ENCODE results near the gene FAM186B. TPM values are rescaled to one million over a fixed set of nuclear protein-coding genes. Genes with fewer than 3 reads are reported as not detected.

FAM186B gene
- polyA plus RNA-seq, 3 donors: not detected

GRCh38 chr12:49548481-49548821, 57.0 kb downstream of the FAM186B start:
- Mint-ChIP-seq H3K36me3 (peaks cover 0 to 7% of the 10 kb centered on the region in 2 donors), H3K4me3 (peak overlapping the region; percentile 70 to 92), H3K27me3 (ENCODE audit: low read depth in 3 of 3) (peaks cover 65 to 82% (median 67%) of the 10 kb centered on the region in 3 donors), H3K27ac (no peak overlapping the region), H3K9me3 (peaks cover 0 to 4% (median 1%) of the 10 kb centered on the region in 7 donors), H3K4me1 (peaks cover 12% of the 10 kb centered on the region)
- TF ChIP-seq, protein P1, sequence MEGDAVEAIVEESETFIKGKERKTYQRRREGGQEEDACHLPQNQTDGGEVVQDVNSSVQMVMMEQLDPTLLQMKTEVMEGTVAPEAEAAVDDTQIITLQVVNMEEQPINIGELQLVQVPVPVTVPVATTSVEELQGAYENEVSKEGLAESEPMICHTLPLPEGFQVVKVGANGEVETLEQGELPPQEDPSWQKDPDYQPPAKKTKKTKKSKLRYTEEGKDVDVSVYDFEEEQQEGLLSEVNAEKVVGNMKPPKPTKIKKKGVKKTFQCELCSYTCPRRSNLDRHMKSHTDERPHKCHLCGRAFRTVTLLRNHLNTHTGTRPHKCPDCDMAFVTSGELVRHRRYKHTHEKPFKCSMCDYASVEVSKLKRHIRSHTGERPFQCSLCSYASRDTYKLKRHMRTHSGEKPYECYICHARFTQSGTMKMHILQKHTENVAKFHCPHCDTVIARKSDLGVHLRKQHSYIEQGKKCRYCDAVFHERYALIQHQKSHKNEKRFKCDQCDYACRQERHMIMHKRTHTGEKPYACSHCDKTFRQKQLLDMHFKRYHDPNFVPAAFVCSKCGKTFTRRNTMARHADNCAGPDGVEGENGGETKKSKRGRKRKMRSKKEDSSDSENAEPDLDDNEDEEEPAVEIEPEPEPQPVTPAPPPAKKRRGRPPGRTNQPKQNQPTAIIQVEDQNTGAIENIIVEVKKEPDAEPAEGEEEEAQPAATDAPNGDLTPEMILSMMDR (IDR thresholded peaks at IDR 0.05): no peak
- no peaks in the 10 kb centered on the region for H3K9me3 ChIP-seq (replicated peaks in 1 of 2; ENCODE audit: control insufficient read depth in 1 of 2, insufficient read depth in 1 of 2, low read length in 2 of 2)
- H3K36me3 ChIP-seq (replicated peaks in 1 of 2; ENCODE audit: control insufficient read depth in 1 of 2, insufficient read depth in 2 of 2, low read length in 2 of 2): no peaks in the 10 kb centered on the region
- intact Hi-C loops (cut with micrococcal nuclease): no loop called here
- no peak for DNase-seq
- peak overlapping the region; percentile 77 for H2AFZ ChIP-seq (ENCODE audit: insufficient read depth, low read depth, low read length, poor library complexity, severe bottlenecking)
- H3K4me1 ChIP-seq (ENCODE audit: control insufficient read depth in 1 of 2, insufficient read depth in 2 of 2, low read length in 2 of 2): peaks cover 11 to 12% of the 10 kb centered on the region in 2 donors
- no peaks in the 10 kb centered on the region for H3K79me2 ChIP-seq (ENCODE audit: insufficient read depth, low read length)
- peaks cover 4 to 57% of the 10 kb centered on the region in 2 donors for H3K27me3 ChIP-seq (ENCODE audit: control insufficient read depth in 2 of 2, insufficient read depth in 2 of 2, low read length in 2 of 2)
- H3K4me3 ChIP-seq (replicated peaks in 1 of 3; ENCODE audit: low read depth in 2 of 3, low read length in 3 of 3): peak overlapping the region in 2 of 3 experiments; percentile 16 to 65
- peak overlapping the region; percentile 36 for H3K9ac ChIP-seq (ENCODE audit: insufficient read depth, low read length, poor library complexity, severe bottlenecking)
- H3K27ac ChIP-seq (ENCODE audit: low read depth in 1 of 2, low read length in 2 of 2): no peak overlapping the region
- peak overlapping the region; percentile 70 for H3K4me2 ChIP-seq (replicated peaks; ENCODE audit: extremely low read depth, low read length, poor library complexity, severe bottlenecking)
- H4K20me1 ChIP-seq (ENCODE audit: insufficient read depth, low read length): no peaks in the 10 kb centered on the region
- WGBS (ENCODE audit: insufficient coverage): 33% methylated on average over 8 of the region's 8 CpGs

- peaks cover 4 to 65% of the 10 kb centered on the region in 2 donors for H3K27me3 ChIP-seq (ENCODE audit: control insufficient read depth in 2 of 2, insufficient read depth in 2 of 2, low read length in 2 of 2)
- Mint-ChIP-seq H3K9me3 (peaks cover 0 to 4% (median 1%) of the 10 kb centered on the region in 7 donors), H3K27me3 (ENCODE audit: low read depth in 3 of 3) (peaks cover 69 to 87% (median 69%) of the 10 kb centered on the region in 3 donors), H3K4me1 (peaks cover 10% of the 10 kb centered on the region), H3K4me3 (no peak overlapping the region), H3K36me3 (peaks cover 0 to 7% of the 10 kb centered on the region in 2 donors), H3K27ac (peak overlapping the region in 1 of 7 donors; percentile 12)
- H2AFZ ChIP-seq (ENCODE audit: insufficient read depth, low read depth, low read length, poor library complexity, severe bottlenecking): no peak overlapping the region
- no peak overlapping the region for H3K4me3 ChIP-seq (replicated peaks in 1 of 3; ENCODE audit: low read depth in 2 of 3, low read length in 3 of 3)
- TF ChIP-seq, protein P1 (IDR thresholded peaks at IDR 0.05): no peak
- H3K36me3 ChIP-seq (replicated peaks in 1 of 2; ENCODE audit: control insufficient read depth in 1 of 2, insufficient read depth in 2 of 2, low read length in 2 of 2): no peaks in the 10 kb centered on the region
- no peak overlapping the region for H3K4me2 ChIP-seq (replicated peaks; ENCODE audit: extremely low read depth, low read length, poor library complexity, severe bottlenecking)
- no peak overlapping the region for H3K9ac ChIP-seq (ENCODE audit: insufficient read depth, low read length, poor library complexity, severe bottlenecking)
- 100% methylated on average over 3 of the region's 7 CpGs for WGBS (ENCODE audit: insufficient coverage)
- H4K20me1 ChIP-seq (ENCODE audit: insufficient read depth, low read length): no peaks in the 10 kb centered on the region
- no peak for DNase-seq
- no peaks in the 10 kb centered on the region for H3K79me2 ChIP-seq (ENCODE audit: insufficient read depth, low read length)
- intact Hi-C loops (cut with micrococcal nuclease): no loop called here
- no peak overlapping the region for H3K27ac ChIP-seq (ENCODE audit: low read depth in 1 of 2, low read length in 2 of 2)
- H3K9me3 ChIP-seq (replicated peaks in 1 of 2; ENCODE audit: control insufficient read depth in 1 of 2, insufficient read depth in 1 of 2, low read length in 2 of 2): no peaks in the 10 kb centered on the region
- H3K4me1 ChIP-seq (ENCODE audit: control insufficient read depth in 1 of 2, insufficient read depth in 2 of 2, low read length in 2 of 2): peaks cover 11 to 12% of the 10 kb centered on the region in 2 donors
Measured at GRCh38 chr12:49547090-49547690, 58.2 kb downstream of the FAM186B start.

Measured in CD14-positive monocyte (primary cell).